Measurements from ENCODE around the gene MLIP.
"Not testable (repeated sequence)": the region's sequence is repeated elsewhere in the genome, so short reads cannot be mapped to it uniquely, and the experiment has no call there.

Gene MLIP

DNA sequence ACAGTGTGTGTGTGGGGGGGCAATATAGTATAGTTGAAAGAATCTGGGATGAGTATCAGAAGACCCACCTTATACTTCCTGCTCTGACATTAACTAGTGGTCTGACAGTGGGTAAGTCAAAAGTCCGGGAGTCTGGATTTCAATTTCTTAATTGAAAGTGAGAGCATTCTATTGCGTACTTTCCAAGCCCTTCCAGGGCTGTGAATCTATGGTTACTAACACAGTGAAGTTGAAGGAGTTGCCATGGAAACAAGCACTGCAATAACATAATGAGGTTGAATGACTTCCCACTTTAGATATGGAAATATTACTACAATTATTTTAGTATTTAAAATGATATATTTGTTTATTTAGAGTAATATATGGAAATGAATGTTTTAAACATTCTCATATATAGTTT, 80.2 kb downstream of the MLIP start:
- Histone ChIP-seq H3K27ac (ENCODE audit: low read depth, low read length) (peak overlapping the region; percentile 22; the same call in 1 of the 2 replicates), H3K4me3 (ENCODE audit: low read depth, low read length) (no peak overlapping the region), H3K27me3 (ENCODE audit: insufficient read depth, low read length) (no peaks in the 10 kb centered on the region), H3K4me1 (ENCODE audit: control insufficient read depth, insufficient read depth, low read length, unreplicated experiment) (peaks cover 12% of the 10 kb centered on the region), H3K36me3 (ENCODE audit: insufficient read depth, low read length) (no peaks in the 10 kb centered on the region), H2AFZ (ENCODE audit: low read length, unreplicated experiment) (peak overlapping the region; percentile 55), H3K79me2 (ENCODE audit: control insufficient read depth, insufficient read depth, low read length, unreplicated experiment) (no peaks in the 10 kb centered on the region)

DNA sequence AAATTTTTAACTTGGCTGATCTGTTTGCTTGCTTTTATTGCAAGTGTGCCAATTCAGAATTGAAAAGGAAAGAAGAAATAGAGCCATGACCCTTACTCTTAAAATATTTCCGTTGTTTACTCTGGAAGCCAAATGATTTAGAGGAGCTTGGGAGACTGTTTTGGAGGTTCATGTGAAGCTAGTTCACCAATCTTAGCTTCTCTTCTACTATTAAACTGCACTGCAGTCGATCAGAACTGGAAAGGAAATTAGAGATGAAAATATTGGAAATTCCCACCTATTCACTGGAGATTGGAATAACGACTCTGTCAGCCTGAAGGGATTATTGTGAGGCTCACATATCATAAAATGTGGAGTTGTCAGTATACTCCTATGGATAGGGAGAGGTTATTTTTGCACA, 81.8 kb downstream of the MLIP start:
- Histone ChIP-seq H3K79me2 (ENCODE audit: control insufficient read depth, insufficient read depth, low read length, unreplicated experiment) (no peaks in the 10 kb centered on the region), H3K4me3 (ENCODE audit: low read depth, low read length) (peak overlapping the region; percentile 1; the same call in 1 of the 2 replicates), H2AFZ (ENCODE audit: low read length, unreplicated experiment) (peak overlapping the region; percentile 62), H3K27me3 (ENCODE audit: insufficient read depth, low read length) (no peaks in the 10 kb centered on the region), H3K36me3 (ENCODE audit: insufficient read depth, low read length) (no peaks in the 10 kb centered on the region), H3K4me1 (ENCODE audit: control insufficient read depth, insufficient read depth, low read length, unreplicated experiment) (peaks cover 12% of the 10 kb centered on the region), H3K27ac (ENCODE audit: low read depth, low read length) (peak overlapping the region; percentile 4; the same call in 1 of the 2 replicates)

DNA sequence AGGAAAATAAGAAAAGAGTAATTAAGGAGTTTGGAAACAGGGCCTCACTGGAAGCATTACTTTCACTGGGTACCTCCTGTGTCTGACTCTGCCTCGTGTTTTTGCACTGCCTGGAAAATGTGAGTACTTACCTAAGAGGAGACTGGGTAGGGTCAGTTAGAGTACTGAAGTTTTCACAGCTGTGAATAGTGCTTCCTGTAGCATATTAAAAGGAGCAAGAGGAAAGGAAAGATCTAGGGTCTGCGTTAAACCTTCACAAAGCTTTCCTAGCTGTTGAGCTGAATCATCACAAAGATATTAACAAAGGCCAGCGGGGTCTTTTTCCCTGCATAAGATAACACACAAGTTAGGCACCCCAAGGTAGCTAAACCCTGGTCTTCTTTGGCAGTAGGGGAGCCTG, 82.3 kb downstream of the MLIP start:
- H2AFZ ChIP-seq (ENCODE audit: low read length, unreplicated experiment): peak overlapping the region; percentile 62

DNA sequence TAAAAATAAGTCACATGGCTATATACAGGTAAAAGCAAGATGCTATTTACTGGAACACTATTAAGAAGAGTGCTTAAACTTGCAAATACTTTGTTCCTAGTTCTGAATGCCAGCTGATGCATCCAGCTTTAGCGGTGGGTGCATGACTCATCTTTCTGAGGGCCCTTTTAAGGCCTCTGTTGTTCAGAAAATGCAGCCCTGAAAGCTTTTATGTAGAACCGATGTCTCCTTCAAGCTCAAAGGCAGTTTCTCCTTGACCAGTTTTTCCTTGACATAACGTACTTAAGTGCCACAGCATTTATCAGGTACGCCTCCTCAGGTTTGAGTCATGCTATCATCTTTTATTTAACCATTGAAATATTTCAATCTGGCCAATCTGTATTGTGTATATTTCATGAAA, 82.8 kb downstream of the MLIP start:
- Histone ChIP-seq H3K36me3 (ENCODE audit: insufficient read depth, low read length) (no peaks in the 10 kb centered on the region), H3K27me3 (ENCODE audit: insufficient read depth, low read length) (no peaks in the 10 kb centered on the region), H2AFZ (ENCODE audit: low read length, unreplicated experiment) (peak overlapping the region; percentile 77), H3K79me2 (ENCODE audit: control insufficient read depth, insufficient read depth, low read length, unreplicated experiment) (no peaks in the 10 kb centered on the region), H3K27ac (ENCODE audit: low read depth, low read length) (peak overlapping the region; percentile 31; the same call in 1 of the 2 replicates), H3K4me1 (ENCODE audit: control insufficient read depth, insufficient read depth, low read length, unreplicated experiment) (peaks cover 12% of the 10 kb centered on the region), H3K4me3 (ENCODE audit: low read depth, low read length) (no peak overlapping the region)

More for the DNA sequence above, 82.3 kb downstream of the MLIP start:
- Histone ChIP-seq H3K27ac (ENCODE audit: low read depth, low read length) (no peak overlapping the region; the same call in 1 of the 2 replicates), H3K27me3 (ENCODE audit: insufficient read depth, low read length) (no peaks in the 10 kb centered on the region), H3K79me2 (ENCODE audit: control insufficient read depth, insufficient read depth, low read length, unreplicated experiment) (no peaks in the 10 kb centered on the region), H3K4me3 (ENCODE audit: low read depth, low read length) (no peak overlapping the region), H3K36me3 (ENCODE audit: insufficient read depth, low read length) (no peaks in the 10 kb centered on the region), H3K4me1 (ENCODE audit: control insufficient read depth, insufficient read depth, low read length, unreplicated experiment) (peaks cover 12% of the 10 kb centered on the region)

DNA sequence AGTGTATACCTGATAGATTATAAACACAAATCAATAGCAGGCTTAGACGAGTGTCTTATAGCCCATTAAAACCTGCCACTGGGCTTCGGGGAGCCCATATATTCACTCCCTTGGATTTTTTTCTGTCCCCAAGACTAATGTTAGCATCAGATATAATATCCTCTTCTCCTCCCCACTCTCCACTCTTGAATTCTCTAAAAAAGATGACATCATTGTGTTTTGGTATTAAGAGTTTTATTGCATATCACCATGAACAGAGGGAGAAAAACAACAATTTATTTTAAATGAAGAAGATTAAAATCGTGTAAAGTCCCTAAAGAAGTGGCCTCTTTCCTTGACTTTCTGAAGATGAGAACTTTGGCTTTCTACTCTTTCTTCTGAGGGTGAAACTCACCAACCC, 84.4 kb downstream of the MLIP start:
- Histone ChIP-seq H3K79me2 (ENCODE audit: control insufficient read depth, insufficient read depth, low read length, unreplicated experiment) (no peaks in the 10 kb centered on the region), H3K4me3 (ENCODE audit: low read depth, low read length) (no peak overlapping the region), H2AFZ (ENCODE audit: low read length, unreplicated experiment) (no peak overlapping the region), H3K27me3 (ENCODE audit: insufficient read depth, low read length) (no peaks in the 10 kb centered on the region), H3K4me1 (ENCODE audit: control insufficient read depth, insufficient read depth, low read length, unreplicated experiment) (peaks cover 12% of the 10 kb centered on the region), H3K27ac (ENCODE audit: low read depth, low read length) (no peak overlapping the region), H3K36me3 (ENCODE audit: insufficient read depth, low read length) (no peaks in the 10 kb centered on the region)

DNA sequence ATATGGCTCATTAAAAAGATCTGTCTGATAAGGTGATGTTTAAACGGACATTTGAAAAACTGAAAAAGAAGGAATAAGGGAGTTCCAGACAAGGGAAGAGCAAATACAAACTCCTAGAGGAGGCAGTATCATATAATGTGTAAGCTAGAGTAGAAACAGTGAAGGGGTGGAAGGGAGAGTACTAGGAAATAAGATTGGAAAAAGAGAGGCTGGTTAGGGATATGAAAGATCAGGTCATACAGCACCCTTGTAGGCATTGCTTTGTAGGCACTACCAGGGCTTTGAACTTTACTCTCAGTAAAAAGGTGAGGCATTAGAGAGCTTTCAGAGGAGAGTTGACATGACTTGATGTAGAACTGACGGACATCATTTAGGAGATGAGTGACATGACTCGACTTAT, 85.7 kb downstream of the MLIP start:
- Histone ChIP-seq H3K36me3 (ENCODE audit: insufficient read depth, low read length) (no peaks in the 10 kb centered on the region), H2AFZ (ENCODE audit: low read length, unreplicated experiment) (no peak overlapping the region), H3K4me3 (ENCODE audit: low read depth, low read length) (no peak overlapping the region), H3K4me1 (ENCODE audit: control insufficient read depth, insufficient read depth, low read length, unreplicated experiment) (peaks cover 12% of the 10 kb centered on the region), H3K79me2 (ENCODE audit: control insufficient read depth, insufficient read depth, low read length, unreplicated experiment) (no peaks in the 10 kb centered on the region), H3K27ac (ENCODE audit: low read depth, low read length) (no peak overlapping the region), H3K27me3 (ENCODE audit: insufficient read depth, low read length) (no peaks in the 10 kb centered on the region)

DNA sequence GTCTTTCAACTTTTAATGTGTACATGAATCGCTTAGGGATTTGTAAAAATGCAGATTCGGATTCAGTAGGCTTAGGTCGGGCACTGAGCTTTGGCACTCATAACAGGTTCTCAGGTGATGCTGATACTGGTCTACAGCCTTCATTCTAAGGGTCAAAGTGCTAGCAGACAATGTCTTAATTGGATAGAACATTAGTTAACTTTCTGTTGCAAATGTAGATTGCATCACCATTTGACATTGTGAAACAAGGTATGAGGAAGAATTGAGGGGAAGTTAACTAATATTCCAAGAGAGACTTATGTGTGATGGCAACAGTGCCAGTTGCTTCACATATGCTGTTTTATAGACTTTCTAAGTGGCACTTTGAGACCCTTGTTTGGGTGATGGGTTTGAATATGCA, 86.9 kb downstream of the MLIP start:
- Histone ChIP-seq H3K27ac (ENCODE audit: low read depth, low read length) (no peak overlapping the region), H3K4me1 (ENCODE audit: control insufficient read depth, insufficient read depth, low read length, unreplicated experiment) (peaks cover 11% of the 10 kb centered on the region)

DNA sequence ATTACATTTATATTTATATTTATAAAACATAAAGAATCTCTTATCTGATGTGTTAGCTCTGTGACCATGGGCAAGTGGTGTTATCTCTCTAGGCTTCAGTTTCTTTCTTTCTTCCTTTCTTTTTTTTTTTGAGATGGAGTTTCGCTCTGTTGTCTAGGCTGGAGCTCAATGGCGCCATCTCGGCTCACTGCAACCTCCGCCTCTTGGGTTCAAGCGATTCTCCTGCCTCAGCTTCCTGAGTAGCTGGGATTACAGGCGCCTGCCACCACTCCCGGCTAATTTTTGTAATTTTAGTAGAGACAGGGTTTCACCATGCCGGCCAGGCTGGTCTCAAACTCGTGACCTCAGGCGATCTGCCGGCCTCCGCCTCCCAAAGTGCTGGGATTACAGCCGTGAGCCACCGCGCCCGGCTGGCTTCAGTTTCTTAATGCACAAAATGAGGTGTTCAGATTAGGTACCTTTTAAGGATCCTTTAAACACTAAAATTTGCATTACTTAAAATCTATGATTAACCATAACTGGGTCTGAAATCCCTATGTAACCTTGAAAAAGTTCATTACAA, 92.3 kb downstream of the MLIP start:
- not testable (repeated sequence) for H3K4me1 ChIP-seq (ENCODE audit: control insufficient read depth, insufficient read depth, low read length, unreplicated experiment); H3K27ac ChIP-seq (ENCODE audit: low read depth, low read length); H2AFZ ChIP-seq (ENCODE audit: low read length, unreplicated experiment); H3K27me3 ChIP-seq (ENCODE audit: insufficient read depth, low read length); H3K36me3 ChIP-seq (ENCODE audit: insufficient read depth, low read length); H3K4me3 ChIP-seq (ENCODE audit: low read depth, low read length); H3K79me2 ChIP-seq (ENCODE audit: control insufficient read depth, insufficient read depth, low read length, unreplicated experiment)

More for the DNA sequence above, 86.9 kb downstream of the MLIP start:
- Histone ChIP-seq H2AFZ (ENCODE audit: low read length, unreplicated experiment) (no peak overlapping the region), H3K4me3 (ENCODE audit: low read depth, low read length) (no peak overlapping the region), H3K36me3 (ENCODE audit: insufficient read depth, low read length) (no peaks in the 10 kb centered on the region), H3K79me2 (ENCODE audit: control insufficient read depth, insufficient read depth, low read length, unreplicated experiment) (no peaks in the 10 kb centered on the region), H3K27me3 (ENCODE audit: insufficient read depth, low read length) (no peaks in the 10 kb centered on the region)

DNA sequence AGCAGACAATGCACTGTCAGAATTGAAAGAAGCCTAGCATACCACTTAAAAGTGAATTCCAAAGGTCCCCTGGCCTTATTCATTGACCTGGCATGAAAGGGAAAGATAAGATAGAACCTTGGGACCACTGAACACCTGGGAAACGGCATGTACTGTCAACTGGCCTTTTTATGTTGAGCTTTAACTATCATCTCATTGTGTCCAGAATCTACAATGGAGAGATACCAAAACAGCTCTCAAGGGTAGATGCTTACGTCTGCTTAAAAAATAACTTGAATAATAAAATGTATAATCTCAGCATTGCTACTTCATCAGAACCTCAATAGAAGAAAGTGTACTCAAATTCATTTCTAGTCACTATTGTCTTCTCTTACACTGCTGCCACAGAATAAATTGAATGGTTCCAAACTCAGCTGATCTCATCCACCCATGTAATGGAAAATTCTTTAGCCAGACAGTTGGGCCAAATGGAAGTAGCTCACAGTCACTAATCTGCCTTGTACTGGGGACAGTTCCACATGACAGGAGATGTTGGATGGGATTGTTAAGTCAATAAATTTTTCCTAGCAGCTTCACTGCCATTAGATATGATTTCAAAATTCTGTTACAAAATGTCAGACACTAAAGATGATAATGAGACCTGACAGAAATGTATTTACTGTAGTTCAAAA, 93.8 kb downstream of the MLIP start:
- Histone ChIP-seq H3K4me1 (ENCODE audit: control insufficient read depth, insufficient read depth, low read length, unreplicated experiment) (peaks cover 6% of the 10 kb centered on the region), H3K36me3 (ENCODE audit: insufficient read depth, low read length) (no peaks in the 10 kb centered on the region), H3K79me2 (ENCODE audit: control insufficient read depth, insufficient read depth, low read length, unreplicated experiment) (no peaks in the 10 kb centered on the region), H2AFZ (ENCODE audit: low read length, unreplicated experiment) (no peak overlapping the region), H3K27me3 (ENCODE audit: insufficient read depth, low read length) (no peaks in the 10 kb centered on the region), H3K4me3 (ENCODE audit: low read depth, low read length) (no peak overlapping the region), H3K27ac (ENCODE audit: low read depth, low read length) (no peak overlapping the region)

DNA sequence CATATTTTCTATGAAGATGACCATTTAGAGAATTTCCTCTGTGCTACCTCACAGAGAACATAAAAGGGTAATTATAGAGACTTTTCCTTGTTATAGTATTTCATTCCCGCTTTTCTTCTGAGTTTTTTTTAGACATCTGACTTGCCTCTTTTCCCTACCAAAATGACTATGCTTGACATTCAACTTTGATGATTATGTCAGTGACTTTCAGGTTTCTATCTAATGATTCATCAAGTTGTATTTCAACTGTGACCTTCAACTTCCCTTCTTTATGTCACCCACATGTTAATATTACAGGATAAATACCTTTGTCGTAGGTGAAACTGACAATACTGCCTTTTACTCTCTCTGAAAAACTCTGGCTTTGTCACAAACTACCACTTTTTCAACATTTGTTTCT, 95.3 kb downstream of the MLIP start:
- Histone ChIP-seq H3K4me1 (ENCODE audit: control insufficient read depth, insufficient read depth, low read length, unreplicated experiment) (peaks cover 6% of the 10 kb centered on the region), H2AFZ (ENCODE audit: low read length, unreplicated experiment) (peak overlapping the region; percentile 17), H3K79me2 (ENCODE audit: control insufficient read depth, insufficient read depth, low read length, unreplicated experiment) (no peaks in the 10 kb centered on the region), H3K27ac (ENCODE audit: low read depth, low read length) (no peak overlapping the region), H3K27me3 (ENCODE audit: insufficient read depth, low read length) (no peaks in the 10 kb centered on the region), H3K4me3 (ENCODE audit: low read depth, low read length) (no peak overlapping the region), H3K36me3 (ENCODE audit: insufficient read depth, low read length) (no peaks in the 10 kb centered on the region)

DNA sequence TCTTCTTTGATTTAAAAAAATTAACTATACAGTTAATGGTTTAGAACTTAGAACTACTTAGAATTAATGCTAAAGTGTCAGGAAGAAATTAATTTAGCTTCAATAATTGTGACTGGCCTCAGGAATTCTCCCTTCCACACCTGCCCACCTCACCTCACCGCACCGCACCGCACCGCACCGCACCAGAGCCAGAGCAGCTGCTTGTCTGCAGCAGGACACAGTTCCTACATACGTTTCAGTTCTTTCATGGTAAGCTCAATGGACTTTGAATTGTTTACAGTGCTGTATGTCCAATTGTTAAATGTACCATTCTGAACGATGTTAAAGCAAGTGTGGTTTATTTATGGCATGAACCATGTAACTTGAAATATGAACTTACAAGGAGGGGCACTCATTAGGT, 98.7 kb downstream of the MLIP start:
- H2AFZ ChIP-seq (ENCODE audit: low read length, unreplicated experiment); H3K27ac ChIP-seq (ENCODE audit: low read depth, low read length); H3K4me1 ChIP-seq (ENCODE audit: control insufficient read depth, insufficient read depth, low read length, unreplicated experiment); H3K4me3 ChIP-seq (ENCODE audit: low read depth, low read length); H3K27me3 ChIP-seq (ENCODE audit: insufficient read depth, low read length); H3K79me2 ChIP-seq (ENCODE audit: control insufficient read depth, insufficient read depth, low read length, unreplicated experiment); H3K36me3 ChIP-seq (ENCODE audit: insufficient read depth, low read length): not testable (repeated sequence)

Measured in ACC112 (cell line).